HepG2 (cell line): ENCODE measurements around the gene HIGD1A. TPM values are rescaled to one million over a fixed set of nuclear protein-coding genes. Genes with fewer than 3 reads are reported as not detected.

Source experiments
- ATAC-seq: fragments of 200-7000 bp; cut with Tn5 transposase; 3 replicates; pipeline ENCODE4 v1.9.1; 2020; ENCODE audit warnings: mild to moderate bottlenecking, moderate library complexity
- BruUV-seq: library from RNA; stranded (reverse); fragments of 400-500 nt; replicated peaks from 2 replicates; lab custom pipeline; 2021; lab: Mats Ljungman, UMichigan
- CTCF ChIA-PET: fragments of 300-600 bp; formaldehyde crosslinking; extraction: SDS; loops from one replicate; lab custom pipeline; 2021; ENCODE audit warnings: low total read pairs, inconsistent platforms, low intra/inter-chr PET ratio; lab: Yijun Ruan, JAX
- POLR2A ChIA-PET: fragments of 350-600 bp; sonication (Branson Sonifier 250); formaldehyde crosslinking; loops from one replicate; lab custom pipeline; 2020; ENCODE audit warnings: antibody characterized with exemption, inconsistent platforms; lab: Yijun Ruan, JAX
- DNase-seq: peaks from one replicate; pipeline ENCODE4 v3.0.0-alpha.2; 2015; ENCODE audit warnings: low spot score
- FAIRE-seq: peaks from 3 replicates; lab custom pipeline; 2011; peaks lifted over from hg19 to GRCh38; lab: Jason Lieb, UNC
- H2AFZ ChIP-seq: one replicate; pipeline ENCODE4 v1.6.1; 2011; ENCODE audit warnings: low read length, inconsistent platforms
- H3K27ac ChIP-seq: fragments of 300-600 bp; 3 replicates; pipeline ENCODE4 v1.8.0; 2011; ENCODE audit warnings: mixed run types, mild to moderate bottlenecking, mixed read lengths, low read length, inconsistent platforms; ENCODE audit not compliant: insufficient read depth; ENCODE audit errors: extremely low read length
- H3K27me3 ChIP-seq, 2 experiments: fragments of 200-600 bp in 1 of 2; 2 replicates in 1 of 2; 3 replicates in 1 of 2; pipeline versions ENCODE4 v1.6.0 to v1.8.0; 2011; ENCODE audit warnings: low read length in 2 of 2, mild to moderate bottlenecking in 2 of 2, moderate library complexity in 2 of 2, inconsistent platforms in 1 of 2; ENCODE audit not compliant: insufficient read depth in 2 of 2, control insufficient read depth in 1 of 2
- H3K36me3 ChIP-seq, 2 experiments: fragments of 200-600 bp in 1 of 2; replicated peaks in 1 of 2; 2 replicates in 1 of 2; 3 replicates in 1 of 2; pipeline versions ENCODE4 v1.5.1 to v1.8.0; 2011; ENCODE audit warnings: low read length in 2 of 2, inconsistent platforms in 1 of 2; ENCODE audit not compliant: insufficient read depth in 2 of 2, control insufficient read depth in 1 of 2
- H3K4me1 ChIP-seq: 2 replicates; pipeline ENCODE4 v1.5.1; 2012; ENCODE audit warnings: low read length, inconsistent platforms; ENCODE audit not compliant: insufficient read depth
- H3K4me2 ChIP-seq: 2 replicates; pipeline ENCODE4 v1.6.0; 2011; ENCODE audit warnings: low read depth, low read length, inconsistent platforms
- H3K4me3 ChIP-seq, 3 experiments: fragments of 200-600 bp in 1 of 3; sonication (generic), shearing (Covaris generic) in 1 of 3; replicated peaks in 1 of 3; 2 replicates each; pipeline ENCODE4 v1.5.1; 2011 to 2016; ENCODE audit warnings: low read length in 3 of 3, inconsistent platforms in 2 of 3, low read depth in 2 of 3, mild to moderate bottlenecking in 2 of 3, control low read depth in 1 of 3, mixed read lengths in 1 of 3; ENCODE audit not compliant: insufficient read depth in 1 of 3
- H3K79me2 ChIP-seq: one replicate; pipeline ENCODE4 v1.6.1; 2011; ENCODE audit warnings: low read length, inconsistent platforms; ENCODE audit not compliant: insufficient read depth
- H3K9ac ChIP-seq: 2 replicates; pipeline ENCODE4 v1.6.0; 2011; ENCODE audit warnings: mild to moderate bottlenecking, low read depth, low read length, inconsistent platforms; ENCODE audit not compliant: insufficient read depth
- H3K9me3 ChIP-seq: 2 replicates; pipeline ENCODE4 v1.5.1; 2012; ENCODE audit warnings: mild to moderate bottlenecking, low read length
- H4K20me1 ChIP-seq: 2 replicates; pipeline ENCODE4 v1.6.0; 2011; ENCODE audit warnings: inconsistent platforms, mild to moderate bottlenecking, low read length, moderate library complexity; ENCODE audit not compliant: insufficient read depth
- ARHGAP35 ChIP-seq: sonication (generic); formaldehyde crosslinking; IDR thresholded peaks from 2 replicates; pipeline ENCODE4 v1.9.0; 2022; ENCODE audit warnings: mild to moderate bottlenecking, inconsistent platforms, moderate library complexity, missing genetic modification reagents, borderline replicate concordance
- IKZF1 ChIP-seq: fragments of 450-650 bp; IDR thresholded peaks from 2 replicates; pipeline ENCODE4 v1.7.1; 2016
- KDM3A ChIP-seq: IDR thresholded peaks from 2 replicates; pipeline ENCODE4 v1.6.1; 2018; ENCODE audit warnings: low read depth, missing compliant biosample characterization
- NFE2L2 ChIP-seq: fragments of 150-350 bp; IDR thresholded peaks from 2 replicates; pipeline ENCODE4 v1.6.1; 2014; ENCODE audit warnings: low read length
- PBX3 ChIP-seq: sonication (generic); formaldehyde crosslinking; IDR thresholded peaks from 2 replicates; pipeline ENCODE4 v1.8.1; 2023; ENCODE audit warnings: missing genetic modification reagents, inconsistent platforms, borderline replicate concordance
- SNRNP70 ChIP-seq: fragments of 200-400 bp; formaldehyde crosslinking; IDR thresholded peaks from 2 replicates; pipeline ENCODE4 v1.6.1; 2017; ENCODE audit warnings: mild to moderate bottlenecking, low read depth, low read length, moderate library complexity
- SRSF9 ChIP-seq: fragments of 200-400 bp; formaldehyde crosslinking; IDR thresholded peaks from 2 replicates; pipeline ENCODE4 v1.6.1; 2018; ENCODE audit warnings: borderline replicate concordance, mild to moderate bottlenecking, low read depth, low read length; ENCODE audit not compliant: insufficient read depth, poor library complexity, severe bottlenecking
- ZNF329 ChIP-seq: sonication (generic); formaldehyde crosslinking; IDR thresholded peaks from 2 replicates; pipeline ENCODE4 v1.9.0; 2021; ENCODE audit warnings: low read depth, mild to moderate bottlenecking, missing genetic modification reagents
- ZNF34 ChIP-seq: sonication (generic); formaldehyde crosslinking; IDR thresholded peaks from 2 replicates; pipeline ENCODE4 v1.4.0; 2020; ENCODE audit warnings: mild to moderate bottlenecking, missing genetic modification reagents, borderline replicate concordance
- ZNF747 ChIP-seq: sonication (generic); formaldehyde crosslinking; IDR thresholded peaks from 2 replicates; pipeline ENCODE4 v1.8.1; 2023; ENCODE audit warnings: missing genetic modification reagents, mild to moderate bottlenecking, borderline replicate concordance
- WGBS: methylation state at CpG from one replicate; pipeline ENCODE4 v1.1.6; 2017; ENCODE audit warnings: low lambda C conversion rate; 5-methylcytosine and 5-hydroxymethylcytosine counted together
- in situ Hi-C: cut with HindIII; loops from 2 replicates; pipeline ENCODE4 v1.10.0; 2017; ENCODE audit warnings: low pct_unique_long_range_greater_than_20kb; ENCODE audit not compliant: extremely low pct_ligation_motif_present
- intact Hi-C: fragments of 100-400 bp; cut with micrococcal nuclease; formaldehyde crosslinking; loops from one replicate; pipeline ENCODE4 v1.10.0; 2022; ENCODE audit not compliant: unreplicated experiment
- polyA plus RNA-seq, 8 experiments: library from polyadenylated mRNA; depleted of rRNA in 3 of 8; stranded (reverse) in 7 of 8; unstranded in 1 of 8; fragments of >200 nt; fragmentation: Illumina TruSeq in 4 of 8; extraction: Trizol in 4 of 8; gene quantifications; 2 replicates each; pipeline versions ENCODE4 v1.2.1 to v1.2.3, GENCODE V29; 2011 to 2016; ENCODE audit warnings: low read depth in 4 of 8, missing spikeins in 1 of 8, mixed read lengths in 1 of 8; ENCODE audit not compliant: insufficient read depth in 1 of 8
- total RNA-seq, 5 experiments: library from RNA; depleted of rRNA; stranded (reverse); fragments of >200 nt; fragmentation: Illumina TruSeq; extraction: Trizol; gene quantifications; 2 replicates each; pipeline ENCODE4 v1.2.3, GENCODE V29; 2016; ENCODE audit warnings: low read depth in 1 of 5
- TF ChIP-seq, protein P1 (sequence below), 2 experiments: fragments of 450-650 bp in 1 of 2; sonication (generic) in 1 of 2; formaldehyde crosslinking; IDR thresholded peaks; 2 replicates each; pipeline versions ENCODE4 v1.5.0 to v1.8.0; 2020 to 2022; ENCODE audit warnings: mild to moderate bottlenecking in 1 of 2, missing genetic modification reagents in 1 of 2
- TF ChIP-seq, protein P2 (sequence below): sonication (generic); formaldehyde crosslinking; IDR thresholded peaks from 2 replicates; pipeline ENCODE4 v1.5.0; 2020; ENCODE audit warnings: missing genetic modification reagents, mild to moderate bottlenecking, borderline replicate concordance
- TF ChIP-seq, protein P3 (sequence below): sonication (generic); formaldehyde crosslinking; IDR thresholded peaks from 2 replicates; pipeline ENCODE4 v1.5.1; 2020; ENCODE audit warnings: missing genetic modification reagents, mild to moderate bottlenecking, borderline replicate concordance
- TF ChIP-seq, protein P4 (sequence below): sonication (generic); formaldehyde crosslinking; IDR thresholded peaks from 2 replicates; pipeline ENCODE4 v1.4.0; 2020; ENCODE audit warnings: low read depth, mild to moderate bottlenecking, missing genetic modification reagents
- TF ChIP-seq, protein P5 (sequence below): sonication (generic); formaldehyde crosslinking; IDR thresholded peaks from 2 replicates; pipeline ENCODE4 v1.5.0; 2020; ENCODE audit warnings: missing genetic modification reagents, mild to moderate bottlenecking, borderline replicate concordance

Gene HIGD1A
- total and polyA plus RNA-seq, 2 of the 13 experiments (the other 11 are each of a cell fraction or from before 2014, with no cell fraction given), result 222 to 253 TPM

DNA sequence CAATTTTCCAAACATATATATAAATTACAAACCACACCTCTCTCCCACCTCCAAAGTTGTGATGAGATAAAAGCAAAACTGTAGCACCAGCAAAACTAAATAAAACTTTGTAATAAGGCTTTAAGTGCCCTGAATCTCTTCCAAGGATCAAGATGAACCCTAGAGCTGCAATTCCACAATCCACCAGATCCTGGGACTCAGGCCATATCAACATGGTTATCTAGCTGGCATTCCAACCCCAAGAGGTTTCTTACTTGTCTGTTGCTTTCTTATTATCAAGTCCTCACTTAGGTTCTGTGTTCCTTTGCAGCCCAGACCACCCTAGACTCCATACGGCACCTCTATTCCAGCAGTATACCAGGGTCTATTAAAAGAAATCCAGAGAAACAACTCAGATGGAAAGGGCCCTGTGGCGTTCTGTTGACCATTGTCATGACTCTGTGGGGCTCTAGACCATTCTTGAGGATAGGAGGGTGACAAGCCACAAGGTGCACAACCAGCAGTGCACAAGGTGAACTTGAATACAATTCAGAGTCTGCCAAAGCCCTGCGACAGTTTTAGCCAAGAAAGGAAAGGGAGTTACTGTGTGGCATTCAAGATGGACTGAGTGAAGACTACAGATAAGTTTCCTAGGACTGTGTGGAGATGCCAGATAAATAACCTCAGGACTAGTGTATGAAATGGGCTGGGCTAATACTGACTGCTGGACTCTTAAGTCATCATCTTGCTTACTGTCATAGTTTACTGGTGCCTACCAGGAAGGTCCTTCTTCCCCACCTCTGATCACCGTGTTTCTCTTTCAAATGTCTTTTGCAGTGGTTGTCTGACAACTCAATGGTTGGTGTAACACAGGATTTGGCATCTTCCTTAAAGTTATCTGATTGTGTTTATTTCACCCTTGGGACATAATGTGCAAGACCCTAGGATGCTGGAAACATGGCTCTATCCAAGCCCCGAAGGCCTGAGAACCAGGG lies 32.1 kb upstream of the HIGD1A start:
- Histone ChIP-seq H3K4me2 (no peak overlapping the region), H4K20me1 (no peaks in the 10 kb centered on the region), H3K79me2 (no peaks in the 10 kb centered on the region), H3K9ac (no peak overlapping the region), H3K4me3 (no peak overlapping the region), H3K27me3 (no peaks in the 10 kb centered on the region), H3K27ac (no peak overlapping the region), H3K4me1 (peaks cover 20% of the 10 kb centered on the region), H3K36me3 (no peaks in the 10 kb centered on the region), H3K9me3 (no peaks in the 10 kb centered on the region), H2AFZ (no peak overlapping the region)
- ChIA-PET POLR2A (no interaction called here), CTCF (no interaction called here)
- intact Hi-C loops, result no loop called here
- no peak for ATAC-seq
- BruUV-seq, result no TSS peak
- no peak for FAIRE-seq
- in situ Hi-C loops, result loop anchor here (5.0 to 25.0 kb wide), 3 partner anchors 41 to 599 kb away; partner anchors contain the start of gene CYP8B1
- 96% methylated on average over 5 of the region's 5 CpGs for WGBS
- DNase-seq, result no peak
- TF ChIP-seq PBX3, result no peak
- TF ChIP-seq, protein P1, sequence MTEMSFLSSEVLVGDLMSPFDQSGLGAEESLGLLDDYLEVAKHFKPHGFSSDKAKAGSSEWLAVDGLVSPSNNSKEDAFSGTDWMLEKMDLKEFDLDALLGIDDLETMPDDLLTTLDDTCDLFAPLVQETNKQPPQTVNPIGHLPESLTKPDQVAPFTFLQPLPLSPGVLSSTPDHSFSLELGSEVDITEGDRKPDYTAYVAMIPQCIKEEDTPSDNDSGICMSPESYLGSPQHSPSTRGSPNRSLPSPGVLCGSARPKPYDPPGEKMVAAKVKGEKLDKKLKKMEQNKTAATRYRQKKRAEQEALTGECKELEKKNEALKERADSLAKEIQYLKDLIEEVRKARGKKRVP (CRISPR knock-in tag; IDR thresholded peaks at IDR 0.05), result no peak
- no peak for TF ChIP-seq NFE2L2
- TF ChIP-seq ZNF747 (CRISPR knock-in tag), result no peak
- TF ChIP-seq, protein P2, sequence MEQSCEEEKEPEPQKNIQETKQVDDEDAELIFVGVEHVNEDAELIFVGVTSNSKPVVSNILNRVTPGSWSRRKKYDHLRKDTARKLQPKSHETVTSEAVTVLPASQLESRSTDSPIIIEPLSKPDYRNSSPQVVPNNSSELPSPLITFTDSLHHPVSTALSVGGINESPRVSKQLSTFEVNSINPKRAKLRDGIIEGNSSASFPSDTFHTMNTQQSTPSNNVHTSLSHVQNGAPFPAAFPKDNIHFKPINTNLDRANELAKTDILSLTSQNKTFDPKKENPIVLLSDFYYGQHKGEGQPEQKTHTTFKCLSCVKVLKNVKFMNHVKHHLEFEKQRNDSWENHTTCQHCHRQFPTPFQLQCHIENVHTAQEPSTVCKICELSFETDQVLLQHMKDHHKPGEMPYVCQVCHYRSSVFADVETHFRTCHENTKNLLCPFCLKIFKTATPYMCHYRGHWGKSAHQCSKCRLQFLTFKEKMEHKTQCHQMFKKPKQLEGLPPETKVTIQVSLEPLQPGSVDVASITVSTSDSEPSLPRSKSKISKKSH, result no peak
- TF ChIP-seq, protein P3, sequence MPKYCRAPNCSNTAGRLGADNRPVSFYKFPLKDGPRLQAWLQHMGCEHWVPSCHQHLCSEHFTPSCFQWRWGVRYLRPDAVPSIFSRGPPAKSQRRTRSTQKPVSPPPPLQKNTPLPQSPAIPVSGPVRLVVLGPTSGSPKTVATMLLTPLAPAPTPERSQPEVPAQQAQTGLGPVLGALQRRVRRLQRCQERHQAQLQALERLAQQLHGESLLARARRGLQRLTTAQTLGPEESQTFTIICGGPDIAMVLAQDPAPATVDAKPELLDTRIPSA, result no peak
- no peak for TF ChIP-seq KDM3A
- TF ChIP-seq, protein P4, sequence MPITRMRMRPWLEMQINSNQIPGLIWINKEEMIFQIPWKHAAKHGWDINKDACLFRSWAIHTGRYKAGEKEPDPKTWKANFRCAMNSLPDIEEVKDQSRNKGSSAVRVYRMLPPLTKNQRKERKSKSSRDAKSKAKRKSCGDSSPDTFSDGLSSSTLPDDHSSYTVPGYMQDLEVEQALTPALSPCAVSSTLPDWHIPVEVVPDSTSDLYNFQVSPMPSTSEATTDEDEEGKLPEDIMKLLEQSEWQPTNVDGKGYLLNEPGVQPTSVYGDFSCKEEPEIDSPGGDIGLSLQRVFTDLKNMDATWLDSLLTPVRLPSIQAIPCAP (CRISPR knock-in tag), result no peak
- no peak for TF ChIP-seq SRSF9
- no peak for TF ChIP-seq IKZF1
- no peak for TF ChIP-seq ZNF34 (CRISPR knock-in tag)
- TF ChIP-seq, protein P5, sequence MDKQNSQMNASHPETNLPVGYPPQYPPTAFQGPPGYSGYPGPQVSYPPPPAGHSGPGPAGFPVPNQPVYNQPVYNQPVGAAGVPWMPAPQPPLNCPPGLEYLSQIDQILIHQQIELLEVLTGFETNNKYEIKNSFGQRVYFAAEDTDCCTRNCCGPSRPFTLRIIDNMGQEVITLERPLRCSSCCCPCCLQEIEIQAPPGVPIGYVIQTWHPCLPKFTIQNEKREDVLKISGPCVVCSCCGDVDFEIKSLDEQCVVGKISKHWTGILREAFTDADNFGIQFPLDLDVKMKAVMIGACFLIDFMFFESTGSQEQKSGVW, result no peak
- no peak for TF ChIP-seq ZNF329 (CRISPR knock-in tag)
- TF ChIP-seq ARHGAP35, result no peak
- TF ChIP-seq SNRNP70, result no peak
